Renal cortex interstitium (tissue), 15 donors: ENCODE results near the gene BTG3. TPM values are rescaled to one million over a fixed set of nuclear protein-coding genes. Genes with fewer than 3 reads are reported as not detected.

Experiments used
- DNase-seq, 11 donors: peaks; one replicate each; pipeline ENCODE4 v3.0.0-alpha.2; 2013; ENCODE audit warnings: low read depth in 9 of 11, low spot score in 4 of 11; ENCODE audit errors: extremely low read depth in 1 of 11
- long read RNA-seq, 16 experiments: transcript quantifications; one replicate each; lab custom pipeline, GENCODE V29; 2026
- polyA plus RNA-seq, 3 donors: library from polyadenylated mRNA; unstranded; fragments of 120-200 nt; gene quantifications; one replicate each; pipeline ENCODE4 v1.2.1, GENCODE V29; 2013; ENCODE audit not compliant: insufficient read length in 3 of 3

Gene BTG3, protein sequence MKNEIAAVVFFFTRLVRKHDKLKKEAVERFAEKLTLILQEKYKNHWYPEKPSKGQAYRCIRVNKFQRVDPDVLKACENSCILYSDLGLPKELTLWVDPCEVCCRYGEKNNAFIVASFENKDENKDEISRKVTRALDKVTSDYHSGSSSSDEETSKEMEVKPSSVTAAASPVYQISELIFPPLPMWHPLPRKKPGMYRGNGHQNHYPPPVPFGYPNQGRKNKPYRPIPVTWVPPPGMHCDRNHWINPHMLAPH
- polyA plus RNA-seq = 10 to 100 TPM; 39.1 to 44.0 (median 40.1) TPM
- long read RNA-seq, donor 1, transcript BTG3-202 (5 exons, 1,456 nt) = major isoform, 18 of 23 reads
- long read RNA-seq, donor 1, partial matches to known transcripts = 0 of 23 reads
- long read RNA-seq, donor 1, other reads (novel, unspliced or antisense) = 0 of 23 reads
- long read RNA-seq, donor 2, transcript BTG3-202 (5 exons, 1,456 nt) = major isoform, 20 of 24 reads
- long read RNA-seq, donor 2, partial matches to known transcripts = 0 of 24 reads
- long read RNA-seq, donor 2, other reads (novel, unspliced or antisense) = 0 of 24 reads
- long read RNA-seq, donor 3, transcript BTG3-202 (5 exons, 1,456 nt) = major isoform, 39 of 62 reads
- long read RNA-seq, donor 3, partial matches to known transcripts = 0 of 62 reads
- long read RNA-seq, donor 3, other reads (novel, unspliced or antisense) = 21 of 62 reads
- long read RNA-seq, donor 4, transcript BTG3-202 (5 exons, 1,456 nt) = major isoform, 13 of 15 reads
- long read RNA-seq, donor 4, partial matches to known transcripts = 0 of 15 reads
- long read RNA-seq, donor 4, other reads (novel, unspliced or antisense) = 0 of 15 reads
- long read RNA-seq, donor 5, transcript BTG3-204 (2 exons, 531 nt) = minor isoform, 6 of 36 reads
- long read RNA-seq, donor 5, transcript BTG3-202 (5 exons, 1,456 nt) = major isoform, 28 of 36 reads
- long read RNA-seq, donor 5, partial matches to known transcripts = 0 of 36 reads
- long read RNA-seq, donor 5, other reads (novel, unspliced or antisense) = 0 of 36 reads
- long read RNA-seq, donor 6, transcript BTG3-202 (5 exons, 1,456 nt) = major isoform, 19 of 22 reads
- long read RNA-seq, donor 6, partial matches to known transcripts = 0 of 22 reads
- long read RNA-seq, donor 6, other reads (novel, unspliced or antisense) = 0 of 22 reads
- long read RNA-seq, donor 7, transcript BTG3-202 (5 exons, 1,456 nt) = major isoform, 17 of 78 reads
- long read RNA-seq, donor 7, partial matches to known transcripts = 57 of 78 reads
- long read RNA-seq, donor 7, other reads (novel, unspliced or antisense) = 0 of 78 reads
- long read RNA-seq, donor 8, transcript BTG3-202 (5 exons, 1,456 nt) = major isoform, 30 of 44 reads
- long read RNA-seq, donor 8, transcript BTG3-204 (2 exons, 531 nt) = minor isoform, 9 of 44 reads
- long read RNA-seq, donor 8, partial matches to known transcripts = 0 of 44 reads
- long read RNA-seq, donor 8, other reads (novel, unspliced or antisense) = 0 of 44 reads
- long read RNA-seq, donor 9, transcript BTG3-202 (5 exons, 1,456 nt) = major isoform, 25 of 28 reads
- long read RNA-seq, donor 9, partial matches to known transcripts = 0 of 28 reads
- long read RNA-seq, donor 9, other reads (novel, unspliced or antisense) = 0 of 28 reads
- long read RNA-seq, donor 10, transcript BTG3-202 (5 exons, 1,456 nt) = major isoform, 16 of 20 reads
- long read RNA-seq, donor 10, partial matches to known transcripts = 0 of 20 reads
- long read RNA-seq, donor 10, other reads (novel, unspliced or antisense) = 0 of 20 reads
- long read RNA-seq, donor 11, transcript BTG3-202 (5 exons, 1,456 nt) = major isoform, 15 of 17 reads
- long read RNA-seq, donor 11, partial matches to known transcripts = 0 of 17 reads
- long read RNA-seq, donor 11, other reads (novel, unspliced or antisense) = 0 of 17 reads
- long read RNA-seq, donor 12, transcript BTG3-202 (5 exons, 1,456 nt) = major isoform, 6 of 9 reads
- long read RNA-seq, donor 12, partial matches to known transcripts = 0 of 9 reads
- long read RNA-seq, donor 12, other reads (novel, unspliced or antisense) = 0 of 9 reads
- long read RNA-seq, donor 13, transcript BTG3-202 (5 exons, 1,456 nt) = major isoform, 46 of 67 reads
- long read RNA-seq, donor 13, transcript BTG3-204 (2 exons, 531 nt) = minor isoform, 11 of 67 reads
- long read RNA-seq, donor 13, partial matches to known transcripts = 6 of 67 reads
- long read RNA-seq, donor 13, other reads (novel, unspliced or antisense) = 0 of 67 reads
- long read RNA-seq, donor 14, transcript BTG3-202 (5 exons, 1,456 nt) = major isoform, 23 of 25 reads
- long read RNA-seq, donor 14, partial matches to known transcripts = 0 of 25 reads
- long read RNA-seq, donor 14, other reads (novel, unspliced or antisense) = 0 of 25 reads
- long read RNA-seq, donor 15, transcript BTG3-202 (5 exons, 1,456 nt) = major isoform, 7 of 10 reads
- long read RNA-seq, donor 15, partial matches to known transcripts = 0 of 10 reads
- long read RNA-seq, donor 15, other reads (novel, unspliced or antisense) = 0 of 10 reads
- long read RNA-seq, donor 16, transcript BTG3-202 (5 exons, 1,456 nt) = major isoform, 44 of 50 reads
- long read RNA-seq, donor 16, partial matches to known transcripts = 0 of 50 reads
- long read RNA-seq, donor 16, other reads (novel, unspliced or antisense) = 0 of 50 reads

GRCh38 chr21:17612565-17613241 lies at the start of gene BTG3:
BTG3 (minus strand) TSS chr21:17612901; CDS start chr21:17609144, 3,757 bp downstream.
- DNase-seq = peak; percentile 54 to 81 (median 72)

GRCh38 chr21:17660862-17661261 lies 48.2 kb upstream of the BTG3 start:
- DNase-seq = no peak

DNA sequence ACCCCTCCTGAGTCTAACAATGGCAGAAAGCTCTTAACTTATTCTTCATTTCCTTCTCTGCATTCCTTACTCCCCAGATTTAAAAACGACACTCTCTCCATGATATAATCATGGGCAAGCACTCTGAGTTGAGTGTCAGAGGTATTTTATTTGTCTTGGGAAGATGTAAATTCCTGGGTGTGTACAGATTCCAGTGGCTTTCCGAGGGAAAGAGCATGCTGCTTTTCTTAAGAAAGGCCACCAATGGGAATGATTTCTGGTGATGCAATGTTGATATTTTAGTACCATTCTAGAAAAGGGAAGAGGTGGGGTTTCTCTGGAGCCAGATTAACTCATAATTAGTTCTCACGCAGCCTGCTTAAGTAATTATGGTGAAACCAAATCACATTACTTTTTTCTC lies 47.8 kb upstream of the BTG3 start:
- DNase-seq = no peak

DNA sequence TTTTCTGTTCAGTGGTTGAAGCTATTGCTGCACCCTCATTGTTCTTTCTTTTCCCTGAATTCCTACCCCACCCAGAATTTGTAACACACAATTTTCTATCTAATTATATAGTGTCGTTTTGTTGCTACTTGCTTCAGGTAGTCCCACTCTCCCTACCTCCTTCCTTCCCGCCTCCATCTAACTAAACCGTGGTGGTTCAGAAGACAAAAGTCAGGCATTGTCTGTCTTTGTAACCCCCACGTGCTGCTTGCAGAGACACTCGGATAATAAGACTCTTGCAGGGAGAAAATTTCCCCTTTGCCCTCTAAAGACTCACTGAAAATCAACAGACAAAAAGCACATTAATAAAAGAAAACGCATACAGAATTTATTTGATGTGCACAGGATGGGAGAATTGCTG lies 46.2 kb upstream of the BTG3 start:
- no peak for DNase-seq

GRCh38 chr21:17651526-17651925 lies 38.8 kb upstream of the BTG3 start:
- DNase-seq = no peak

DNA sequence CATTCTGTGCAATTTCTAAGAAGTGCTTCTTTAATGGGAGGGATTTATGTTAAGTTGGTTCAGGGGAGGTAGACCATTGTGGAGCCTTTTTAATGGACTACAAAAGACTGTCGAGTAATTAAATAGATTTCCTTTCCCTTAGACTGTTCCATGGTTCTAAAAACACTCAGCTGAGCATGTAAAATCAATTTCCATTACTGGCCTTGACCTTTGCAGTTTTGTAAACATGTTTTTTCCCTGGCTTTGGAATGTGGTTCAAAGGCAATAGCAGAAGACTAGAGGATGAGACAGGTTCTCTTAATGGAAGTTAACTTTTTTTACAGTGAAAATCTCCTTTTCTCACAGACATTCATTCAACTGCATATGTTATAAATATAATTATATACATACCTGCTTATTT lies 37.6 kb upstream of the BTG3 start:
- DNase-seq = no peak

- no peak for DNase-seq
These were observed 34.1 kb upstream of the BTG3 start for GRCh38 chr21:17646790-17647189.

DNA sequence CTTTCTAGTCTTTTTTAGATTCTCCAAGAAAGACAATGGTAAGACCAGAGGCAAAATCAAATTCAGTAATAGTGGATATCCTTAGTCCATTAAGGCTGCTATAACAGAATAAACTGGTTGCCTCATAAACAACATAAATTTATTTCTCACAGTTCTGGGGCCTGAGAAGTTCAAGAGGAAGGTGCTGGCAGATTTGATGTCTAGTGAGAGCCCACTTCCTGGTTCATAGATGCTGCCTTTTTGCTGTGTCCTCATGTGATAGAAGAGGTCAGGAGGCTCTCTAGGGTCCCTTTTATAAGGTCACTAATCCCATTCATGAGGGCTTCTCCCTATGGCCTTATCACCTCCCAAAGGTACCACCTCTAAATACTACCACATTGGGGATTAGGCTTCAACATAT lies 31.5 kb upstream of the BTG3 start:
- no peak for DNase-seq

GRCh38 chr21:17640821-17641220 lies 28.1 kb upstream of the BTG3 start:
- DNase-seq = no peak

- DNase-seq = no peak
These were observed 24.0 kb upstream of the BTG3 start for GRCh38 chr21:17636711-17637110.

GRCh38 chr21:17631195-17631594 lies 18.5 kb upstream of the BTG3 start:
- DNase-seq = peak in 1 of 11 donors; percentile 2

- DNase-seq = no peak
These were observed 9.3 kb upstream of the BTG3 start for GRCh38 chr21:17622018-17622417.

- no peak for DNase-seq
These were observed 4.1 kb upstream of the BTG3 start for GRCh38 chr21:17616831-17617230.

DNA sequence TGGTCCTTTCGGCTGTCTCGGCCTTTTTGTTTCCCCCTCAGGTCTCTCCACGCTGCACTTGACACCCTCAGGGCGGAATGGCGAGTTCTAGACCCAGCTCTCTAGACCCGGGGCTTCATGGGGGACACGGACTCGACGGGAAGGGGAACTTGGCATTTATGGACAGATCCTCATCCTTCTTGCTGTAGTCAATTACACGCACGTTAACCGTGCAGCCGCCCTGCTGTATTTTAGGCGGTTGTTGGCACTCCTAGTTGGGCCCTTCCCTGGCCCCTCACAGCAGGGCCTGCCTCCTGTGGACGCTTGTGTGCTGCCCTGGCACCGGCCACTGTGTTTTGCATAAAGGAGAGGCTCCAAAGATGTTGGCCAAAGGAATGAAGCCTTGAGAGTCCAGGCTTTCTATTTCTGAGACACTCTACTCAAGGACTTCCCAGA lies 558 bp upstream of the BTG3 start:
- DNase-seq = peak in 9 of 11 donors; percentile 9 to 41 (median 25)

GRCh38 chr21:17612023-17612564 lies 607 bp downstream of the BTG3 start:
- peak; percentile 1 to 41 (median 19) for DNase-seq
